ENCODE data around the gene GLRA2.

Gene GLRA2

DNA sequence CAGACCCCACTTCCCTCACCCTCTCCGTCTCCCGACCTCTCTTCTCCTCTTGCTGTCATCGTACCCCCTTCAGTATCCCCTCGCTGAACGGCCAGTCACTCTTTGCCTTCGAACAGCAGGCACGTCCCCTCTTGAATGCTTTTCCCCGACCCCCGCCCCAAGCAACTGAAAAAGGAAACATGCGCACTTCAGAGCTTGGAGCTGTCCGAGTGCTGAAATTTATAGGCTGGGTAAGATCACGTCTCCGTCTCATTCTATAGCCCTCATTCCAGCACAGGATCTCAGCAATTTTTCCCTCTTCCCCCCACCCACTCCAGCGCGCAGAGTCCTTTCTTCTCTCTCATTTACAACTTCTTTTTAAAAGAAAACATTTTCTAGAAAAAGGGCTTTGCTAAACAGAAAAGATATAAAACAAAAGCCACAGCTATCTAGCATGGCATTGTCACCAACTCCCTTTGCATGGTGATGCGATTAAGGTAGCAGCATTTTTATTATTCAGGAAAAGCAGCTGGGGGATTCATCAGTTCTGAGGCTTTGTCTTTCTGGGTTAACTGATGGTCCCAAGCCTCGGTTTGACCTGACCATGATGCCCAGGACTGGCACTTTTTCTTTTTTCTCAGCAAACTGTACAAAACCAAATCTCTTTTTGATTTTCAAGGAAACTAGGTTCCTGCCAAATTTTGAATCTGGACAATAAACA is at the start of gene GLRA2:
Gene GLRA2 (plus strand): TSS at position 247 of the 700 bp plus-strand sequence. CDS start 522 bp downstream, outside the sequence.
- DNase-seq (ENCODE audit: low read depth in 2 of 2, low spot score in 1 of 2), result no peak

DNA sequence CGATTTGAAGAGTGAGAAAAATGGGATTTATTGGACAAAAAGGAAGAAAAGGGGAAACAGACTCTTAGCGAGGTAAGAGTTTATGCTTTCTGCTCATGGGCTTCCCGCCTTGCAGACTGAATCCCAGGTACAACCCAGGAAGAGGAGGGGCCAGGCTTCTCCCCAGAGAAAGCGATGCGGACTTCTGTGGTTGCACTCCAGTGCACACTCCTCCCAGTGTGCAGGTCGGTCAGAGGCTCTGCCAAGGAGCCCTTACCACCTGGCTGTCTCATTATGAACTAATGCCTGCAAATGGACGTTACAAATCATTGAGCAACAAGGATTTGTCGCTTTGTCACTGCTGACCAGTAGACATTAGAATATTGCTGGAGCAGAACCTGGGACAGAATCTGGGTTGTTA is 39.9 kb upstream of the GLRA2 start:
- no peak for DNase-seq (ENCODE audit: low read depth in 2 of 2, low spot score in 1 of 2)

DNA sequence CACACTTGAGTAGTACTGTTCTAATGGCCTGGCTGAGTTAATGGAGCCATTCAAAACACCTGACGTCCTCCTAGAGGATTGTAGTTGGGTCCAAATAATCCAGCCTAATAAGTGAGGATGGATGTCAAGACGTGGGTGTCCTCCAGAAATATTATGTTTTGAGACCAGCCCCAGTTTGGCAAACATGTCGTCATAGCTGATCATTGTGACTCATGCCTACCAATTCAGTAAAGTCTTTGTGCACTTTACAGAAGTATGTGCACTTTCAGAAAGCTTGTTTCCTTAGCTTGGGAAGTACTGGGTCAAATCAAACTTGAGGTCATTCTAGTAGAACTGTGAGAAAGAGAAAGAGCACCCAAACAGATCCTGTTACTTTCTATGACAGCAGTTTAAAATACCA is 37.6 kb upstream of the GLRA2 start:
- no peak for DNase-seq (ENCODE audit: low read depth in 2 of 2, low spot score in 1 of 2)

DNA sequence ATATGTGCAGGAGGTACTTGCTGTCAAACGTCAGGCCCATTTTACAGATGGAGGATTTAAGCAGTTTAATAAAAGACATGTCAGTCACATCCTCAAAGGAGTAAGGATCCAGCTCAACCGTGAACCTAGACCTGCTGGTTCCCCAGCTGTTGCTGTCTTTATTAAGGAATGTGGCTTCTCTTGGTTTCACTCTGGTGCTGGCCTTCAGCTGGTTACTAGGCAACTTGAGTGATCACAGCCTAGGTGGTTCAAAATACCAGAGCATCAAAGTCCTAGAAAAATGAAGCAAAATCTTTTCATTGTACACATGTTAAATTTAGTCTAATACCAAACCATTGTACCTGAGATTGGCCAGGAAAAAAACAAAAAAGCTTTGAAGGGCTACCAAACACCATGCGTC is 32.7 kb upstream of the GLRA2 start:
- no peak for DNase-seq (ENCODE audit: low read depth in 2 of 2, low spot score in 1 of 2)

DNA sequence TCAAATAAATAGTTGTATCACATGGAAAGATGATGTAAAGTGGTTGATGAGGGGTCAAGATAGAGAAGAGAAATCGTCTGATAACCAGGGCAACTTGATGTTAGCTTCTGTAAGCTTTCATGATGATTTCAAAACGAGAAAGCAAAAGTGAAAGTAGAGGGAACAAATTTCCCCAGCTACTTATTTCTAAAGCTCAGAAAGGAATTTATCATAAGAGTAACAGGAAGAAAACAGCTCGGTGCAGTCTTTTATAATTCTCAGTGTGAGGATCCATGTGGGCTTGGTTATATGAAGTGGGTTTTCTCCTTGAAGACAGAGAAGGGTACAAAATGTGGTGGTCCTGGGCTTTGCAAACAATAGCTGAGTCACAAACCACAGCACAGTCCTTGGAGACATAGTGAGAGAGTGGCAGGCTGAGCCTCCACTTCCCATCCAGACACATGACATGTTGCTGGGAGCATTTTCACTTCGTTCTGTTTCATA is 32.1 kb upstream of the GLRA2 start:
- DNase-seq (ENCODE audit: low read depth in 2 of 2, low spot score in 1 of 2), result no peak

DNA sequence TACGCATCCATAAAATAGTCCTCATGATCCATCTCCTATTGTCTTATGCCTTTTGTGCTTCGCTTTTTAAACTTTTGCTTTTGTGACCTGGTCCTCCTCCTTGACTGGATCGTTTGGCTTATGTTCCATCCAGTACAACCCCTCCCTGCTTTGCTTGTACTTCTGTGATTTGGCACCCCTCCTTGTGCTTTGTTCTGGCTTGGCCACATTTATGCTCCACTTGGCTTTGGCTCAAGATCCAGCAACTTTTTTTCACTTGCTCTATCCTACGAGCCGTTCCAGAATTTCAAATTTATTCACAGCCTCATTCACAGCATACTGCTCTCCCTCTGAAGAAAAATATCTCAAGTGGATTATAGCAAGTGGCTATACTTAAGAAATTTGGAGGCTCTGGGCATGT is 28.0 kb upstream of the GLRA2 start:
- no peak for DNase-seq (ENCODE audit: low read depth in 2 of 2, low spot score in 1 of 2)

DNA sequence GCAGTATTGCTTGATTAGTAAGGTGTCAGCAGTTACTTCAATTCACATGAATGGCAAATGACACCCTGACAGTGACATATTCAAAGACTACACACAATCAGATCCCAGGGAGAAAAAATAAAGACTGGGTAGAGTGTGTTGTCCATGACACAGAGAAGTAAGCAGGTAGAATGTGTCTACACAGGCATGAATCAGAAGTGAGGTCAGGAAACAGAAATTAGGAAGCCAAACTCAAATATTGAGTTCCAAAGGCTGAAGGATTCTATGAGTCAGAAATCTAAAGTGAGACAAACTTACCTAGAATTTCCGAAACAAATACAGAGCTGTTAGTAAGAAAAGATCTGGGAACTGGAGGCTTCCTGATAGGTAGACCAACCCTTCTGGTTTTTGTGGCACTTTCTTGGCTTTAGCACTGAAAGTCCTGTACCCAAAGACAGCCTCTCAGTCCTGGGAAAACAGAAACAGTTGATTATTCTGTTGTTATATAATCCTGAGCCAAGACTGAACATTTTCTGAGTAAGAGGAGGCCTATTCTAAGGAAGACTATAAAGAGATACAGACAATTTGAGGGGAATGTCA is 24.3 kb upstream of the GLRA2 start:
- DNase-seq (ENCODE audit: low read depth in 2 of 2, low spot score in 1 of 2), result no peak

DNA sequence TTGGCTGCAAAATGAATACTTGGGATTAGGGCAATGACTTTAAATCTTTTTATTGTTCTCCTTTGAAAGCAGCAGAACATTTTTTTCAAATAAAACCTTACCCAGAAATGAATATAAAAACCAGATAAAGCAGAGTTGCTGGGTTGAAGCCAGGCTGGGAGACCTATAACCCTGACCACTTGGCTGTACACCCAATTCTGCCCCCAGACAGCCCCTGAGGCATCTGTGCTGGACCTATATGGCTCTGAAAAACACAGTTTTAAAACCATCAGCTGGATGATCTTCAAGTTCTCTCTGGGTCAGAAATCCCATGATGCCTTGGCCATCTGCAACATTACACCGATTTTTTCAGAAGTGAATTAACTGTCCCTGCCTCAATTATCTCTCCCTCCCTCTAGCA is 23.7 kb upstream of the GLRA2 start:
- DNase-seq (ENCODE audit: low read depth in 2 of 2, low spot score in 1 of 2), result no peak

DNA sequence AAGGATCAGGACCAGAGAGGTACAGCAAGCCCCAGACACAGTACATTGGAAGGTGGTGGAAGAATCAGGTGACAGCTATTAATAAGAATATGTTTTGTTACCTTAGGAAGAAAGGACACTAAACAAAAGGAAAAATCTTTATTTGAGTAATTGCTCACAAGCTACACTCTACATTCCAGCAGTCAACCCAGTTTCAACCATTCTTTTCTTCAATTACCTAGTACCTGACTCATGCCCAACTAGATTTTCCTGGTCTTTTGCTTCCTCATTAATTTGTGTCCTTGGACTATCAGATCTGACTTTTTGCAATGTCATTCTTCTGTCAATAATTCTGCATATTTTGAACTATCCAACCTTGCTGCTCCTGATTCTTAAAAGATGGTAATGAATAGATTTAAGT is 22.5 kb upstream of the GLRA2 start:
- DNase-seq (ENCODE audit: low read depth in 2 of 2, low spot score in 1 of 2), result no peak

DNA sequence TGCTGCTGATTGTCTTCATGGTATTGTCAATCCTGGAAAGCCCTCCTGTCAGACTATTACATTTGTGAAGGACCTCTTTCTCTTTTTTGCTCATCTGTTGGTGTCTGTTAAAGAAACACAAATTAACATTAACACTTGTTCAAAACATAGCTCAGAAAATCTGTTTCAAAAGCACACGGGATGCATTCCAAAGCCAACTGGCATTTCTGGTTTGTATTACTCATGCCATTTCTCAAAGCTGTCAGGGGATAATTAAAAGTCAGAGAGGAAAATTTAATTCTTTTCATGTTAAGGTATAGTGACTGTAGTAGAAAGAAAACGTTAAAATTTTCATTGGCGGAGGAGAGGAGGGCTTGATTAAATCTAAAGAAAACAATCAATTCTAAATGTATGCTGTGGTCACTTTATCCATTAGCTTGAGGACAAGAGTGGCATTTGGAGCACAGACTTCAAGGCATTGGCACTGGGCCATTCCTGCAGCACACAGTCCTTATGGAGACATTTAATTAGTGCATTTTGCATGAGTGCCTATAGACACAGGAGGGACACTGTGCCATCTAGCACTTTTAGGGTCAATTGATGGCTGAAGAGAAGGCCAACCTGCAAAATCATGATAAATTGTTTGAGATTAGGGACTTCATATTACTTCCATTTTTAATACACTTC is 21.2 kb upstream of the GLRA2 start:
- no peak for DNase-seq (ENCODE audit: low read depth in 2 of 2, low spot score in 1 of 2)

DNA sequence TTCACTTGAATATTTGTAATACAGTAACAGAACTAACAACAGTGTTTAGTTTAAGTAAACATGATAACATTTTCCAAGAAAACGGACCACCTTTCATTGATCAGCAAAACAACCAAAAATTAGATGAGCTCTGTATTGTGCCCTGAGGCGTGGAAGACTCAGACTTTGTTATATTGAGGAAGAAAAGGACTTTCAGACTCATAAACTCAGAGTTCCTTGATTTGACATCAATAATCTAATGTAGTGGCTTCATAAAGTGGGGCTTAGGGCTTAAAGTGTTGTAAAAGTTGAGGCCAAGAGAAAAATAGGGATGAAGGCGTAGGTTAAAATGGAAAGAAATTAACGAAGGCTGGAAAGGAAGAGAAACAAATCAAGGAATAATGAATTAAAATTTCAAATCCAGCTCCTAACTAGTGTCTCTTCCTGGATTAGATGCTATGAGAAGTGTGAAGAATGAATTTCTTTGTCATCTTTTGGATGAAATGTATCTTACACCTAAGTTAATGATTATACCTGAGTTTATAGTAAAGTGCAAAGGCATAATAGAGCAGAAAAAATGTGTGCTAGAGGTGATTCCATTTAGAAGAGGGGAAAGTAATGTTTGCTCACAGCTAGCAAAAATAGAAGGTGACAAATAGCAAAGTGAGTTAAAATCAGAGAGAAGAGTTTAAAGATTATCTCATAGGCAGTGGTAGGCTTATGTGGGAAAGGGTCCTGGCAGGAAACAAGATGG is 19.8 kb upstream of the GLRA2 start:
- no peak for DNase-seq (ENCODE audit: low read depth in 2 of 2, low spot score in 1 of 2)

DNA sequence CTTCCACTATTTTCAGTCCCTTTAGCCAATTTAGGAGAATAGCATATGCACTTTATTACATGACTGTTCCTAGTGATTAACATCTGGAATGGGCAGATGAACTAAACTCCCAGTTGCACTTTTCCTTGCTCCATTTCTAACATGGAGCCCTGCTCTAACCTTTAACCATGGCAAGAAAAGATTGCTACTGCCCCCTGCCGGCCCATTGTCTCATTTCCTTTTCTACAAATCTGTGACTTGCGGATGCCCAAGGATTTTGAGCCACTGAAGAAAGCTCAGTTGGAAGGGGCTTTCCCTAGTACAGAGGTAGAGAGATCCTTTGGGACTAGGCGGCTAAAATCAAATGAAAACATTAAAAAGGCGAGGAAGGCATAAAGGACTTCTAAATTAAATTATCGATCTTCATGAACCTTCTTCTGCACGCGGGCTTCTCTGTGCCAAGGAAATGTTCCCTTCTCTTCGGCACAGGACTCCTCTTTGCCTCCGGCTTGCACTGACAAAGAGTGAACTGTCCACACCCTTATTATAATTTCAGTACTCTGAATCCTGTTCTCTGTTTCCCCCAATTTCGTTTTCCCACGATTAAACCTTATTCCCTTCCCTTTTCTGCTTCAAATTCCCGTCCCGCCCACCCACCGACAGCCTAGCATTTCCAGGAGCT is 577 bp upstream of the GLRA2 start:
- no peak for DNase-seq (ENCODE audit: low read depth in 2 of 2, low spot score in 1 of 2)

DNA sequence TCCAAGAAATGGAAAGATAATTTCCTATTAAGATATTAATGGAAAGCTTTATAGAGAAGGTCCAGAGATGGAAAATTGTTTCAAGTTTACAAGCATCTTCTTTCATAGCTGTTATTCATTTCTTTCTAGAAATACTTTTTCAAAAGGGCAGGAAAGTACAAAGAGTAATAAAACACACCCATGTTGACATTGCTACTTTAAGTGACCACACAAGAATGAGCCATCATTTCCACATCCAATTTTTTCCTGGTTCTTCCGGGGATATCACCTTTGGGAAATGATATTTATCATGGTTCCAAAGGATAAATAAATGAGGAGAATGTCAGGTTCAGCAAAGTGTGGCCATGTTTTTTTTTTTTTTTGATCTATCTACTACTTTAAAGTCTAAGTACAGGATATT is 4.5 kb downstream of the GLRA2 start:
- no peak for DNase-seq (ENCODE audit: low read depth in 2 of 2, low spot score in 1 of 2)

DNA sequence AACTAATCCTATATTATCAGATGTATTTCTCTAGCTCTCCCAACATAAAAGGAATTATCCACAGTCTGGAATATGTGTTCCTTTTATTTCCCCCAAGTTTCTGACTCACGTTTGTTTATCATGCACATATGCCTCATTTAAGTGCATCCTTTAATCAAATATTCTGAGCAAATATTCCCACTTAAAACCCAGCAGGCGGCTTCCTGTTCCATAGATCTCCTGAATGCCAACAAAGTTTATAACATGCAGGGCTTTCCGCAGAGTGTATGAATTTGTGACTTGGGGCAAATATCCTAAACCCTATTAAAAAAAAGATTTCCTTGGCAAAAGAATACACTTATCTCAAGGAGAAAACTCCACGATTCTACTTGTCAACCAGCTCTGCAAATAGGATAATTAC is 16.9 kb downstream of the GLRA2 start:
- DNase-seq (ENCODE audit: low read depth in 2 of 2, low spot score in 1 of 2), result no peak

DNA sequence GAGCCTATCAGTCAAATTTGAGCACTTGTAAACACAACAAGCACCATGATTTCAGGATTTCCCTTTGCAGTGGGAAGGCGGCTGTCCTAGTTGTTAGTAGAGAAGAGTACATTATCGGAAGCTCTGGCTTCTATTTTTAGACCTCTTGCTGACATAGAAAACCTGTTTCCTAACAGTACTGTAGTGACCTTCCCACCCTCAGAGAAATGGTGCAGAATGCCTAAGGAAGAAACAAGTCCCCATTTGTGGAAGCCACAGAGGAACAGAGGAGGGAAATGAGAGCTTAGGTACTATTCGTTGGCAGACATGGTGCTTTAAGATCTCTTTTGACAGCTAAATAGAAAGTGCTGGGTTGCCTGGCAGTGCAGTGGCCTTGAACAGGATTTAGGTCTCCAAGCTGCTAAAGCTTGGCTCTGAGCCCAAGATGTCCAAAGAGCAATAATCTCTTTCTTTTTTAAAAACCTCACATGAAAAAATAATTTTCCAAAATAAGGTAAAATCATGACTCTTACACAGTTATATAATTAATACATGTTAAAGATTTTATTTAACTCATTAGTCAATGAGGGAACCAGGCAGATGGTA is 24.9 kb downstream of the GLRA2 start:
- no peak for DNase-seq (ENCODE audit: low read depth in 2 of 2, low spot score in 1 of 2)

DNA sequence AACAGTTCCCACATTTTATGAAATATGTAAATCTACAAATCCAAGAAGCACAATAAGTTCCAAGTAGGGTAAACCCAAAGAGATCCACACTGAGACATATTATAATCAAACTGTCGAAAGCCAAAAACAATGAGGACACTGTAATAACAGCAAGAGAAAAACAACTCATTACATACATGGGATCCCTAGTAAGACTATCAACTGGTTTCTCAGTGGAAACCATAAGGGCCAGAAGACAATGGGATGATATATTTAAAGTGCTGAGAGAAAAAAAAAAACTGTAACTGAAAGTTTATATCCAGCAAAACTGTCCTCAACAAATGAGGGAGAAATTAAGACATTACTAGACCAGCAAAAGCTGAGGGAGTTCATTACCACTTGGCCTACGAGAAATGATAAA is 34.7 kb downstream of the GLRA2 start:
- DNase-seq (ENCODE audit: low read depth in 2 of 2, low spot score in 1 of 2), result no peak

DNA sequence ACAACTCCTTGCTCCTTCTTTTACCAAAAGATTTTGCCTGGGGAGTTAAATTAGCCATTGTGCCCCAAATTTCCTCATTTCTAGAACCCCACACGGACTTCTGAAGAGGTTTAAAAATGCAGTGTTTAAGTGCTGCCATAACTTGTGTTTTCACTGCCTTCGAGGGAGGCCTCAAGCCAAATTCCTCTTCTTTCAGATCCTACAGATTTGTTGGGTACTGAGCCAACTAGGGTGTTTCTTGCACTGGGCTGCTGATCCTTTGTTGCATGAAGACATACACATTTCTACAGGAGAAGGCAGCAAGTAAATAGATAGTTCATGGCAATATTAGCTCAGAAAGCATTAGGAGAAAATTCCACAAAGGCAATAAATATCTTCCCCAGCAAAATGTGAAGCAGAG is 43.8 kb downstream of the GLRA2 start:
- DNase-seq (ENCODE audit: low read depth in 2 of 2, low spot score in 1 of 2), result no peak

DNA sequence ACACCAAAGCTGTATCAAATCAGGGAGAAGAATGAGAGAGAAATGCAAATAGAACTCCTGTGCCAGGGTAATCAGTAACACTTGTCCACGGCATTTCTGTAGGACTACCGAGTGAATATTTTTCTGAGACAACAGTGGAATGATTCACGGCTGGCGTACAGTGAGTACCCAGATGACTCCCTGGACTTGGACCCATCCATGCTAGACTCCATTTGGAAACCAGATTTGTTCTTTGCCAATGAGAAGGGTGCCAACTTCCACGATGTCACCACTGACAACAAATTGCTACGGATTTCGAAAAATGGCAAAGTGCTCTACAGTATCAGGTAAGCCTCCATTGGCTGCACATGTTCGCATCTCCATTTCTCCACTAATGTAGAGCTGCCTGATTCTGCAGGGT is 51.7 kb downstream of the GLRA2 start:
- DNase-seq (ENCODE audit: low read depth in 2 of 2, low spot score in 1 of 2), result no peak

DNA sequence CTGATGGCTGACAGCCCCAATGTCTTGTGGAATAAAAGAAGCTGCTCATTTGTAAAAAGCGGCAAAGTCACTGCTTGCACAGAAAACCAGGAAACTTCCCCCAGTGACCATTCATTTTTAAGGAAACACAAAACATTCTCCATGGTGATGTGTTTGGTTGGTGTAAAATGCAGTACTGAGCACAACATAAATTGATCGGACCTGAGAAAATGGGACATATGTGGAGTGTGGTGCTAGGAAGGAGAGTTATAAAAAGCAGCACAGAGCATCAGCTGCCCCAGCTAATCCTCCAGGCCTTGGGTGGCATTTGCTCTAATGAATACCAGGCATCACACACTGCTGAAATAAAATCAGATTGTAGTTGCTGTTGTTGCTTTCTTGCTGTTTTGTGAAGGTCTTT is 55.2 kb downstream of the GLRA2 start:
- no peak for DNase-seq (ENCODE audit: low read depth in 2 of 2, low spot score in 1 of 2)

DNA sequence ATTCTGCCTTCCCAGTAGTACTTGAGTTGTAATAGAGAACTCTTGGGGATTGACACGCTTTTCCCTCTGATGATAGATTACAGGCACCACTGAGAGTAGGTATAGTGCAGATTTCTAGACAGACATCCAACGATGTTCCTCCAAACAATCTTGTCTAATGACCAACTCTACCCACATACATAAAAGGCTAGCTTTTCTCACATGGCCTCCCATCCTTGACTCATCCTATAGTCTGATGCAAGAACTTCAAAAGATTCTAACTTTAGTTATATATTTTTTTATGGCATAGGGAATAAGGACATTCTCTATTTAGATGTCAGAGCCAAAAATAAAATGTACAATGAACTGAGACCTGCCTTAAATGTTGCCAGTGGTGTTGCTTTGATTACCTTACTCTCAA is 60.9 kb downstream of the GLRA2 start:
- no peak for DNase-seq (ENCODE audit: low read depth in 2 of 2, low spot score in 1 of 2)
